Hair follicle dermal papilla cell (primary cell): ENCODE data around the gene GABRB3. TPM values are rescaled to one million over a fixed set of nuclear protein-coding genes. Genes with fewer than 3 reads are reported as not detected.

ENCODE experiments used
- total RNA-seq: library from RNA; depleted of rRNA; stranded (reverse); fragments of >200 nt; gene quantifications from 2 replicates; pipeline ENCODE4 v1.2.3, GENCODE V29; 2012

GABRB3 gene
- 0.85 and 2.8 TPM in 2 replicates for total RNA-seq

GRCh38 chr15:26772154-26773066 lies at the start of gene GABRB3:
GABRB3 (minus strand) TSS chr15:26773066.

Other genes with a start within 250 kb of the GABRB3 start
- under 0.01 TPM in 1 of 2 replicates, not detected in the other for gene GABRA5, start 94.0 kb upstream of the GABRB3 start, total RNA-seq
- under 0.01 TPM in 1 of 2 replicates, not detected in the other for gene GABRG3, start 198.1 kb upstream of the GABRB3 start, total RNA-seq